OCI-M1 (cell line): ENCODE measurements around the gene REEP1.
A peak's percentile ranks its signal among the peaks of the same experiment; 100 is the strongest.
"Not testable (repeated sequence)": the region's sequence is repeated elsewhere in the genome, so short reads cannot be mapped to it uniquely, and the experiment has no call there.

Experiments used
- DNase-seq: peaks from one replicate; lab custom pipeline; 2025; lab: John Stamatoyannopoulos, UW

The REEP1 gene

GRCh38 chr2:86243950-86244733 lies 93.3 kb downstream of the REEP1 start:
- peak; percentile 11 for DNase-seq

GRCh38 chr2:86243272-86243671 lies 94.2 kb downstream of the REEP1 start:
- DNase-seq: no peak

- no peak for DNase-seq
These were observed 95.8 kb downstream of the REEP1 start for GRCh38 chr2:86241611-86242010.

- DNase-seq: no peak
These were observed 97.2 kb downstream of the REEP1 start for GRCh38 chr2:86240251-86240650.

GRCh38 chr2:86239745-86240144 lies 97.7 kb downstream of the REEP1 start:
- DNase-seq: no peak

GRCh38 chr2:86239326-86239725 lies 98.1 kb downstream of the REEP1 start:
- DNase-seq: no peak

- DNase-seq: no peak
These were observed 99.1 kb downstream of the REEP1 start for GRCh38 chr2:86238354-86238753.

GRCh38 chr2:86237172-86237571 lies 100.3 kb downstream of the REEP1 start:
- no peak for DNase-seq

- DNase-seq: no peak
These were observed 102.0 kb downstream of the REEP1 start for GRCh38 chr2:86235196-86235980.

GRCh38 chr2:86234563-86235131 lies 102.8 kb downstream of the REEP1 start:
- DNase-seq: no peak

- DNase-seq: no peak
These were observed 104.0 kb downstream of the REEP1 start for GRCh38 chr2:86233436-86233835.

GRCh38 chr2:86232910-86233309 lies 104.5 kb downstream of the REEP1 start:
- DNase-seq: no peak

GRCh38 chr2:86232373-86232784 lies 105.0 kb downstream of the REEP1 start:
- no peak for DNase-seq

GRCh38 chr2:86231680-86232372 lies 105.6 kb downstream of the REEP1 start:
- DNase-seq: no peak

- no peak for DNase-seq
These were observed 106.5 kb downstream of the REEP1 start for GRCh38 chr2:86230961-86231360.

GRCh38 chr2:86229221-86229620 lies 108.2 kb downstream of the REEP1 start:
- no peak for DNase-seq

GRCh38 chr2:86228574-86228973 lies 108.9 kb downstream of the REEP1 start:
- DNase-seq: not testable (repeated sequence)

- DNase-seq: no peak
These were observed 109.7 kb downstream of the REEP1 start for GRCh38 chr2:86227685-86228084.

GRCh38 chr2:86226636-86227520 lies 110.5 kb downstream of the REEP1 start:
- DNase-seq: peak; percentile 34

GRCh38 chr2:86226070-86226469 lies 111.4 kb downstream of the REEP1 start:
- no peak for DNase-seq

GRCh38 chr2:86225581-86225980 lies 111.8 kb downstream of the REEP1 start:
- no peak for DNase-seq
